ENCODE measurements around the gene KCNQ1.

KCNQ1 gene

DNA sequence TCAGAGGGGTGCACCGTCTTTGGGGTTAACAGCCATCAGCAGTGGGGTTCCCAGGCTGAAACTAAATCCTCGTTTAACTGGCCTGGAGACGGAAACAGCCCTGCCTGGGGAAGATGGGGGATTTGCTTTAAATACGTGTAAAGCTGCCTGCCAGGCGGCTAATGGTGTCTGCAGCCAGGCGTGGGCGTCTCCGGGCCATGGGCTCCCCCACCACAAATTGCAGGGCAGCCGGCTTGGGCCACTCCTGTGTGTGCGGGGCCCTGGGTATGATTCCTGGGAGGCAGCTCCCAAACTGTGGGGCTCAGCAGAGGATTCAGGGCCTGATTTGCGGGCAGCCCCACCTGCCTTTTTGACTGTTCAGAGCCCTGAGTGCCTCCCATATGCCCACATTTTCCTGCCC lies 110.5 kb downstream of the KCNQ1 start:
- no peak for ATAC-seq
- TF ChIP-seq ZNF8 (CRISPR knock-in tag; IDR thresholded peaks at IDR 0.05) (no peak), ZC3H10 (CRISPR knock-in tag; IDR thresholded peaks at IDR 0.05) (no peak), RARB (CRISPR knock-in tag; IDR thresholded peaks at IDR 0.05) (no peak), OSR1 (CRISPR knock-in tag; IDR thresholded peaks at IDR 0.05) (no peak), TCF4 (CRISPR knock-in tag; IDR thresholded peaks at IDR 0.05; ENCODE audit: borderline replicate concordance) (no peak), TOX (CRISPR knock-in tag; IDR thresholded peaks at IDR 0.05; ENCODE audit: borderline replicate concordance) (no peak), ZNF70 (CRISPR knock-in tag; IDR thresholded peaks at IDR 0.05) (no peak), ZFP30 (CRISPR knock-in tag; IDR thresholded peaks at IDR 0.05) (no peak), SNAI2 (CRISPR knock-in tag; IDR thresholded peaks at IDR 0.05) (no peak), ARNTL (CRISPR knock-in tag; IDR thresholded peaks at IDR 0.05; ENCODE audit: borderline replicate concordance, low read depth) (no peak), POU6F1 (CRISPR knock-in tag; IDR thresholded peaks at IDR 0.05; ENCODE audit: borderline replicate concordance, low read depth) (no peak), ISL1 (CRISPR knock-in tag; IDR thresholded peaks at IDR 0.05) (no peak), ZFP3 (CRISPR knock-in tag; IDR thresholded peaks at IDR 0.05) (no peak)
- TF ChIP-seq, protein P1, sequence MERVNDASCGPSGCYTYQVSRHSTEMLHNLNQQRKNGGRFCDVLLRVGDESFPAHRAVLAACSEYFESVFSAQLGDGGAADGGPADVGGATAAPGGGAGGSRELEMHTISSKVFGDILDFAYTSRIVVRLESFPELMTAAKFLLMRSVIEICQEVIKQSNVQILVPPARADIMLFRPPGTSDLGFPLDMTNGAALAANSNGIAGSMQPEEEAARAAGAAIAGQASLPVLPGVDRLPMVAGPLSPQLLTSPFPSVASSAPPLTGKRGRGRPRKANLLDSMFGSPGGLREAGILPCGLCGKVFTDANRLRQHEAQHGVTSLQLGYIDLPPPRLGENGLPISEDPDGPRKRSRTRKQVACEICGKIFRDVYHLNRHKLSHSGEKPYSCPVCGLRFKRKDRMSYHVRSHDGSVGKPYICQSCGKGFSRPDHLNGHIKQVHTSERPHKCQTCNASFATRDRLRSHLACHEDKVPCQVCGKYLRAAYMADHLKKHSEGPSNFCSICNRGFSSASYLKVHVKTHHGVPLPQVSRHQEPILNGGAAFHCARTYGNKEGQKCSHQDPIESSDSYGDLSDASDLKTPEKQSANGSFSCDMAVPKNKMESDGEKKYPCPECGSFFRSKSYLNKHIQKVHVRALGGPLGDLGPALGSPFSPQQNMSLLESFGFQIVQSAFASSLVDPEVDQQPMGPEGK (CRISPR knock-in tag; IDR thresholded peaks at IDR 0.05; ENCODE audit: borderline replicate concordance): no peak

DNA sequence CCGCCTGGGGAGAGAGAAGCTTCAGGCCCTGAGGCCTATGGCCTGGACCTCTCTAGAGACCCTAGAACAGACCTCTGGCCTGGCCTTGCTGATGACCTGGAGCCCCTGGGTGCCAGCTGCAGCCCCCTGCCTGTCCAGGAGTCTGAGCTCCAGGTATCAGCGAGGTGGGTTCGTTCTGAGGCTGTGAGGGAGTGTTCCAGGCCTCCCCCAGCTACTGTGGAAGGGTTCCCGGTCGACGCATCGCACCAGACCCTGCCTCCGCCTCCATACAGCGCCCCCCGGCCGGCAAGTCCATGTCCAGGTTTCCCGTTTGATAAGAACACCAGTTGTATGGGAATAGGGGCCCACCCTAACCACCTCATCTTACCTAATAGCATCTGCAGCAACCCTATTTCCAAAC lies 111.1 kb downstream of the KCNQ1 start:
- no peak for ATAC-seq
- TF ChIP-seq, protein P1 (CRISPR knock-in tag; IDR thresholded peaks at IDR 0.05; ENCODE audit: borderline replicate concordance): no peak
- no peak for TF ChIP-seq ZC3H10 (CRISPR knock-in tag; IDR thresholded peaks at IDR 0.05)
- TF ChIP-seq POU6F1 (CRISPR knock-in tag; IDR thresholded peaks at IDR 0.05; ENCODE audit: borderline replicate concordance, low read depth): no peak
- no peak for TF ChIP-seq CSRNP3 (CRISPR knock-in tag; IDR thresholded peaks at IDR 0.05)
- TF ChIP-seq ARNTL (CRISPR knock-in tag; IDR thresholded peaks at IDR 0.05; ENCODE audit: borderline replicate concordance, low read depth): no peak
- TF ChIP-seq ZNF70 (CRISPR knock-in tag; IDR thresholded peaks at IDR 0.05): no peak
- no peak for TF ChIP-seq CSDC2 (CRISPR knock-in tag; IDR thresholded peaks at IDR 0.05)
- no peak for TF ChIP-seq TCF4 (CRISPR knock-in tag; IDR thresholded peaks at IDR 0.05; ENCODE audit: borderline replicate concordance)

GRCh38 chr11:2557381-2557780 lies 112.6 kb downstream of the KCNQ1 start:
- no peak for TF ChIP-seq SNAI2 (CRISPR knock-in tag; IDR thresholded peaks at IDR 0.05)
- no peak for TF ChIP-seq BACH2 (CRISPR knock-in tag; IDR thresholded peaks at IDR 0.05; ENCODE audit: borderline replicate concordance)
- no peak for TF ChIP-seq ZFP3 (CRISPR knock-in tag; IDR thresholded peaks at IDR 0.05)
- TF ChIP-seq TCF4 (CRISPR knock-in tag; IDR thresholded peaks at IDR 0.05; ENCODE audit: borderline replicate concordance): no peak
- no peak for TF ChIP-seq ZNF70 (CRISPR knock-in tag; IDR thresholded peaks at IDR 0.05)
- TF ChIP-seq ZNF8 (CRISPR knock-in tag; IDR thresholded peaks at IDR 0.05): no peak
- no peak for TF ChIP-seq ZNF565 (CRISPR knock-in tag; conservative IDR thresholded peaks at IDR 0.05; ENCODE audit: low read depth)
- TF ChIP-seq OSR1 (CRISPR knock-in tag; IDR thresholded peaks at IDR 0.05): no peak
- TF ChIP-seq ARNTL (CRISPR knock-in tag; IDR thresholded peaks at IDR 0.05; ENCODE audit: borderline replicate concordance, low read depth): no peak
- no peak for TF ChIP-seq CSRNP3 (CRISPR knock-in tag; IDR thresholded peaks at IDR 0.05)
- TF ChIP-seq TSHZ2 (CRISPR knock-in tag; IDR thresholded peaks at IDR 0.05): no peak
- no peak for TF ChIP-seq TOX (CRISPR knock-in tag; IDR thresholded peaks at IDR 0.05; ENCODE audit: borderline replicate concordance)
- TF ChIP-seq ISL1 (CRISPR knock-in tag; IDR thresholded peaks at IDR 0.05): no peak
- no peak for TF ChIP-seq POU6F1 (CRISPR knock-in tag; IDR thresholded peaks at IDR 0.05; ENCODE audit: borderline replicate concordance, low read depth)
- no peak for TF ChIP-seq RARB (CRISPR knock-in tag; IDR thresholded peaks at IDR 0.05)
- no peak for TF ChIP-seq ZFP30 (CRISPR knock-in tag; IDR thresholded peaks at IDR 0.05)
- no peak for TF ChIP-seq CSDC2 (CRISPR knock-in tag; IDR thresholded peaks at IDR 0.05)
- TF ChIP-seq ESRRG (CRISPR knock-in tag; IDR thresholded peaks at IDR 0.05): no peak
- TF ChIP-seq PPARA (CRISPR knock-in tag; IDR thresholded peaks at IDR 0.05; ENCODE audit: borderline replicate concordance): no peak
- no peak for ATAC-seq

Measured in SK-N-SH treated with all-trans-retinoic acid at 6 μM for 48 hours (cell line).